Measurements from ENCODE around the gene ATP5ME.
"Not testable (repeated sequence)": the region's sequence is repeated elsewhere in the genome, so short reads cannot be mapped to it uniquely, and the experiment has no call there.

ATP5ME gene

GRCh38 chr4:653831-654502 lies 20.1 kb downstream of the ATP5ME start:
- DNase-seq = no peak

GRCh38 chr4:653080-653821 lies 20.8 kb downstream of the ATP5ME start:
- DNase-seq = no peak

- DNase-seq = no peak
Measured at GRCh38 chr4:651884-652642, 22.0 kb downstream of the ATP5ME start.

GRCh38 chr4:650951-651883 lies 22.9 kb downstream of the ATP5ME start:
- DNase-seq = no peak

GRCh38 chr4:650461-650860 lies 23.6 kb downstream of the ATP5ME start:
- DNase-seq = no peak

- DNase-seq = no peak
Measured at GRCh38 chr4:649751-650310, 24.2 kb downstream of the ATP5ME start.

GRCh38 chr4:649293-649625 lies 24.8 kb downstream of the ATP5ME start:
- no peak for DNase-seq

- peak; percentile 1 for DNase-seq
Measured at GRCh38 chr4:648579-649292, 25.3 kb downstream of the ATP5ME start.

GRCh38 chr4:647481-647880 lies 26.6 kb downstream of the ATP5ME start:
- no peak for DNase-seq

GRCh38 chr4:646460-646859 lies 27.6 kb downstream of the ATP5ME start:
- no peak for DNase-seq

GRCh38 chr4:642366-642765 lies 31.7 kb downstream of the ATP5ME start:
- DNase-seq = not testable (repeated sequence)

- no peak for DNase-seq
Measured at GRCh38 chr4:637536-638280, 36.4 kb downstream of the ATP5ME start.

GRCh38 chr4:636628-637159 lies 37.4 kb downstream of the ATP5ME start:
- no peak for DNase-seq

- DNase-seq = no peak
Measured at GRCh38 chr4:635851-636627, 38.0 kb downstream of the ATP5ME start.

GRCh38 chr4:635066-635835 lies 38.8 kb downstream of the ATP5ME start:
- DNase-seq = not testable (repeated sequence)

- no peak for DNase-seq
Measured at GRCh38 chr4:634599-634985, 39.5 kb downstream of the ATP5ME start.

GRCh38 chr4:633976-634598 lies 40.0 kb downstream of the ATP5ME start:
- no peak for DNase-seq

- DNase-seq = no peak
Measured at GRCh38 chr4:633406-633805, 40.7 kb downstream of the ATP5ME start.

GRCh38 chr4:632926-633325 lies 41.1 kb downstream of the ATP5ME start:
- DNase-seq = no peak
